Measurements from ENCODE around the gene HSF5.
"Not testable (repeated sequence)": the region's sequence is repeated elsewhere in the genome, so short reads cannot be mapped to it uniquely, and the experiment has no call there.

Gene HSF5

GRCh38 chr17:58491510-58492045, 3.4 kb upstream of the HSF5 start:
- Histone ChIP-seq H3K4me1 (ENCODE audit: control insufficient read depth in 5 of 5, insufficient read depth in 5 of 5, low read length in 5 of 5) (peaks cover 0 to 4% (median 0%) of the 10 kb centered on the region in 5 donors), H3K9me3 (ENCODE audit: control insufficient read depth in 5 of 5, low read length in 5 of 5) (no peaks in the 10 kb centered on the region), H3K9ac (ENCODE audit: low read length in 5 of 5) (no peak overlapping the region), H3K27me3 (ENCODE audit: control insufficient read depth in 5 of 5, insufficient read depth in 4 of 5, low read length in 5 of 5) (no peaks in the 10 kb centered on the region), H3K36me3 (ENCODE audit: control insufficient read depth in 5 of 5, insufficient read depth in 5 of 5, low read length in 5 of 5) (peaks cover 37 to 82% (median 72%) of the 10 kb centered on the region in 5 donors), H3K27ac (ENCODE audit: low read depth, low read length) (no peak overlapping the region), H3K4me3 (ENCODE audit: low read depth in 1 of 5, low read length in 5 of 5) (no peak overlapping the region)

DNA sequence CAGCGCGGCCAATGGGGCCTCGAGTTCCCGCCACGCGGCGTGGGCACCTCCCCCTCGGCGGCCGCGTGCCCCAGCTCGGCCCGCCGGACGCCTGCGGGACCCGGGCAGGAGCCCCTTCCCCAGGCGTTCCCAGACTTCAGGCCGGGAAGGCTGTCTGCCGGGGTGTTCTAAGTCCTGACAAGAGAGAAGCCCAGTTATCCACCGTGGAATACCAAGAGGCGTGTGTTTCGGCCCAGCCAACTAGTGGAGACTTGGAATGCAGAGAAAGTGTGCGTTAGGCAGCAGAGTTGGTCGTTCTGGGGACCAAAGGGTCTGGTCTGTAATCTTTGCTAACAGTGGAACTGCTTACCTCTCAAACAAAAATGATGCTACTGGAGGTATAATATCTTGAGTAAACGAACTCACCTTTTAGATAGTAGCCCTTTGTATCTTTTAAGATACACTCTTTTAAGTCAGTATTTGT, 251 bp upstream of the HSF5 start:
- peaks cover 0 to 3% (median 0%) of the 10 kb centered on the region in 5 donors for H3K4me1 ChIP-seq (ENCODE audit: control insufficient read depth in 5 of 5, insufficient read depth in 5 of 5, low read length in 5 of 5)
- H3K27ac ChIP-seq (ENCODE audit: low read depth, low read length) = no peak overlapping the region
- no peaks in the 10 kb centered on the region for H3K9me3 ChIP-seq (ENCODE audit: control insufficient read depth in 5 of 5, low read length in 5 of 5)
- H3K36me3 ChIP-seq (ENCODE audit: control insufficient read depth in 5 of 5, insufficient read depth in 5 of 5, low read length in 5 of 5) = peaks cover 29 to 53% (median 42%) of the 10 kb centered on the region in 5 donors
- H3K9ac ChIP-seq (ENCODE audit: low read length in 5 of 5) = no peak overlapping the region
- no peak overlapping the region for H3K4me3 ChIP-seq (ENCODE audit: low read depth in 1 of 5, low read length in 5 of 5)
- no peaks in the 10 kb centered on the region for H3K27me3 ChIP-seq (ENCODE audit: control insufficient read depth in 5 of 5, insufficient read depth in 4 of 5, low read length in 5 of 5)

DNA sequence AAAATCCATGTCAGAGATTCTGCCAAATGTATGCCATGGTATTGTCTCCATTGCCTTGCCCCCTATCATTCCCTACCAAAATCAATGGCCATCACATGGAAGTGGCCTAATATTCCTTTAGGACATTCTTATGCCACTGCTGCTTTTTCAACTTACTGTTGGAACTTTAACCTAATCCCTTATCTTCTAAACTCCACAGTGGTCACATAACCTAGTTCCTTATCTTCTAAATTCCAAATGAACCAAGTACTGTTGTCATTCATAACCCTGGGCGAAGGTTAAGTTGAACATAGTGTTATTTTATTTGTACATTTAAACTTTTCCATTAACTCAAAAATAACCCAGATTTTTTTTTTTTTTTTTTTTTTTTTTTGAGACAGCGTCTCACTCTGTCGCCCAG, 3.6 kb downstream of the HSF5 start:
- Histone ChIP-seq H3K27ac (ENCODE audit: low read depth, low read length) (no peak overlapping the region), H3K27me3 (ENCODE audit: control insufficient read depth in 5 of 5, insufficient read depth in 4 of 5, low read length in 5 of 5) (no peaks in the 10 kb centered on the region), H3K4me1 (ENCODE audit: control insufficient read depth in 5 of 5, insufficient read depth in 5 of 5, low read length in 5 of 5) (peaks cover 0 to 3% (median 0%) of the 10 kb centered on the region in 5 donors), H3K36me3 (ENCODE audit: control insufficient read depth in 5 of 5, insufficient read depth in 5 of 5, low read length in 5 of 5) (peaks cover 2 to 16% (median 6%) of the 10 kb centered on the region in 5 donors), H3K4me3 (ENCODE audit: low read depth in 1 of 5, low read length in 5 of 5) (no peak overlapping the region), H3K9ac (ENCODE audit: low read length in 5 of 5) (no peak overlapping the region), H3K9me3 (ENCODE audit: control insufficient read depth in 5 of 5, low read length in 5 of 5) (no peaks in the 10 kb centered on the region)

DNA sequence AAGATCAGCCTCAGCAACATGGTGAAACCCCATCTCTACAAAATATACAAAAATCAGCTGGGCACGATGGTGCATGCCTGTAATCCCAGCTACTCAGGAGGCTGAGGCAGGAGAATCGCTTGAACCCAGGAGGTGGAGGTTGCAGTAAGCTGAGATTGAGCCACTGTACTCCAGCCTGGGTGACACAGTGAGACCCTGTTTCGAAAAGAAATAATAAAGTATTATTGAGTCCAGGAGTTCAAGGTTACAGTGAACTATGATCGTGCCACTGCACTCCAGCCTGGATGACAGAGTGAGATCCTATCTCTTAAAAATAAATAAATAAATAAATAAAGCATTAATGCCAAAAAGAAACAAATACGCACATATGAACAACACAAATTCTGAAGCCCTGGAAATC, 6.4 kb downstream of the HSF5 start:
- not testable (repeated sequence) for H3K4me1 ChIP-seq (ENCODE audit: control insufficient read depth in 5 of 5, insufficient read depth in 5 of 5, low read length in 5 of 5); H3K9me3 ChIP-seq (ENCODE audit: control insufficient read depth in 5 of 5, low read length in 5 of 5); H3K27me3 ChIP-seq (ENCODE audit: control insufficient read depth in 5 of 5, insufficient read depth in 4 of 5, low read length in 5 of 5)

DNA sequence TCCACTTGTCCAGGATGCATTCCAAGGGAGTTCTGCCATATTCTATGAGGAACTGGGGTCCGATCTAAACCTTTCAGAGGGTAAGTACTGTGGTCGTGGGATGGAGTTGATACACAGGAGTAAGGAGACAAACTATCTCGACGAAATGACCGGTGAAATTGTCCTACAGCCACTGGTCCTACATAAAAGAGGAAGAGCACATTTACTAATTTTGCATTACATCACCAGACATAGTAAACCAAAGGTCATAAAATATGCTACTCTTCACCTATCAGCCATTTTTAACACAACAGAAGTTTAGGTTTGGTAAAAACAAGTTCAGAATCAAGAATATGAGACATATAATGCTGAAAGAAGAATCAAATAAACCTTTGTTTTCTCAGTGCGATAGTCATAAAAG, 8.1 kb downstream of the HSF5 start:
- H3K4me1 ChIP-seq (ENCODE audit: control insufficient read depth in 5 of 5, insufficient read depth in 5 of 5, low read length in 5 of 5) = no peaks in the 10 kb centered on the region
- no peaks in the 10 kb centered on the region for H3K36me3 ChIP-seq (ENCODE audit: control insufficient read depth in 5 of 5, insufficient read depth in 5 of 5, low read length in 5 of 5)
- H3K27me3 ChIP-seq (ENCODE audit: control insufficient read depth in 5 of 5, insufficient read depth in 4 of 5, low read length in 5 of 5) = no peaks in the 10 kb centered on the region
- no peak overlapping the region for H3K9ac ChIP-seq (ENCODE audit: low read length in 5 of 5)
- no peak overlapping the region for H3K4me3 ChIP-seq (ENCODE audit: low read depth in 1 of 5, low read length in 5 of 5)
- no peaks in the 10 kb centered on the region for H3K9me3 ChIP-seq (ENCODE audit: control insufficient read depth in 5 of 5, low read length in 5 of 5)
- H3K27ac ChIP-seq (ENCODE audit: low read depth, low read length) = no peak overlapping the region

More for the DNA sequence above, 6.4 kb downstream of the HSF5 start:
- H3K4me3 ChIP-seq (ENCODE audit: low read depth in 1 of 5, low read length in 5 of 5); H3K27ac ChIP-seq (ENCODE audit: low read depth, low read length); H3K36me3 ChIP-seq (ENCODE audit: control insufficient read depth in 5 of 5, insufficient read depth in 5 of 5, low read length in 5 of 5); H3K9ac ChIP-seq (ENCODE audit: low read length in 5 of 5): not testable (repeated sequence)

DNA sequence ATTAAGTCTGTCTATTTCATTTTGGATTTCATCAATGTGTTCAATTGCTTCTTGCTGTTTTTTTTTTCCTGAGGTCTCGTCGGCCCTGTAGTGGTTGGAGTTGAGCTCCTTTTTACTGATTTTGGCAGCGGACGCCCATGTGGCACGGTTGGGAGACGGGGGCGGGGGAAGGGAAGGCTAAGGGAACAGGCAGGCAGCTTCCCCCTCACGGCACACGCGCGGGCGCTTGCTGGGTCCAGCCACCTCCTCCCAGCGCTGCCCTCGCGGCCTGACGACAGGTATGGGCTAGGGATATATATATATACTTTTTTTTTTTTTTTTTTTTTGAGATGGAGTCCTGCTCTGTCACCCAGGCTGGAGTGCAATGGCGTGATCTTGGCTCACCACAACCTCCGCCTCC, 11.4 kb downstream of the HSF5 start:
- H3K36me3 ChIP-seq (ENCODE audit: control insufficient read depth in 5 of 5, insufficient read depth in 5 of 5, low read length in 5 of 5) = no peaks in the 10 kb centered on the region
- no peak overlapping the region for H3K4me3 ChIP-seq (ENCODE audit: low read depth in 1 of 5, low read length in 5 of 5)
- peak overlapping the region; percentile 16 for H3K27ac ChIP-seq (ENCODE audit: low read depth, low read length)
- H3K27me3 ChIP-seq (ENCODE audit: control insufficient read depth in 5 of 5, insufficient read depth in 4 of 5, low read length in 5 of 5) = no peaks in the 10 kb centered on the region
- H3K4me1 ChIP-seq (ENCODE audit: control insufficient read depth in 5 of 5, insufficient read depth in 5 of 5, low read length in 5 of 5) = no peaks in the 10 kb centered on the region
- H3K9ac ChIP-seq (ENCODE audit: low read length in 5 of 5) = no peak overlapping the region
- no peaks in the 10 kb centered on the region for H3K9me3 ChIP-seq (ENCODE audit: control insufficient read depth in 5 of 5, low read length in 5 of 5)

DNA sequence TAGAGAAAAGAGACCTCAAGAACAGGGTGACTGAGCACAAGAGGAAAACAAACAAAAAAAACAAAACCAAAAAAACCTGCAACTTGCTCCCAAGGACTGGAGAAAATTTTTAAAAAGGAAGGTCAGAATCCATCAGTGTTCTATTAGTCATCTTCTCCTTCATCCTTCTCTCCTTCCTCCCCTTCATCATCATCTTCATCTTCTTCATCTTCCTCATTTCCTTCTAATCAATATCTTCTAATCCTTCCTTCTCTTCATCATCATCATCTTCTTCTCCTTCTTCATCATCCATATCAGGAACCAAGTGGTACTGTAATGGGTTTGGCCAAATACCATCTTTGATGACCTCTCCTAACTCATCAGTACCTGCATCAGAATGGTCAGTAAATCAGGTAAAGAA, 12.2 kb downstream of the HSF5 start:
- Histone ChIP-seq H3K9me3 (ENCODE audit: control insufficient read depth in 5 of 5, low read length in 5 of 5) (no peaks in the 10 kb centered on the region), H3K9ac (ENCODE audit: low read length in 5 of 5) (no peak overlapping the region), H3K4me3 (ENCODE audit: low read depth in 1 of 5, low read length in 5 of 5) (no peak overlapping the region), H3K27ac (ENCODE audit: low read depth, low read length) (peak overlapping the region; percentile 16), H3K36me3 (ENCODE audit: control insufficient read depth in 5 of 5, insufficient read depth in 5 of 5, low read length in 5 of 5) (no peaks in the 10 kb centered on the region), H3K27me3 (ENCODE audit: control insufficient read depth in 5 of 5, insufficient read depth in 4 of 5, low read length in 5 of 5) (no peaks in the 10 kb centered on the region), H3K4me1 (ENCODE audit: control insufficient read depth in 5 of 5, insufficient read depth in 5 of 5, low read length in 5 of 5) (no peaks in the 10 kb centered on the region)

- Histone ChIP-seq H3K27ac (ENCODE audit: low read depth, low read length) (no peak overlapping the region), H3K9me3 (ENCODE audit: control insufficient read depth in 5 of 5, low read length in 5 of 5) (no peaks in the 10 kb centered on the region), H3K27me3 (ENCODE audit: control insufficient read depth in 5 of 5, insufficient read depth in 4 of 5, low read length in 5 of 5) (peaks cover 0 to 6% (median 2%) of the 10 kb centered on the region in 5 donors), H3K9ac (ENCODE audit: low read length in 5 of 5) (no peak overlapping the region), H3K4me3 (ENCODE audit: low read depth in 1 of 5, low read length in 5 of 5) (no peak overlapping the region), H3K4me1 (ENCODE audit: control insufficient read depth in 5 of 5, insufficient read depth in 5 of 5, low read length in 5 of 5) (no peaks in the 10 kb centered on the region), H3K36me3 (ENCODE audit: control insufficient read depth in 5 of 5, insufficient read depth in 5 of 5, low read length in 5 of 5) (no peaks in the 10 kb centered on the region)
These were observed 17.9 kb downstream of the HSF5 start for GRCh38 chr17:58470356-58470755.

GRCh38 chr17:58468944-58469343, 19.3 kb downstream of the HSF5 start:
- no peaks in the 10 kb centered on the region for H3K4me1 ChIP-seq (ENCODE audit: control insufficient read depth in 5 of 5, insufficient read depth in 5 of 5, low read length in 5 of 5)
- H3K4me3 ChIP-seq (ENCODE audit: low read depth in 1 of 5, low read length in 5 of 5) = no peak overlapping the region
- peaks cover 0 to 6% (median 2%) of the 10 kb centered on the region in 5 donors for H3K27me3 ChIP-seq (ENCODE audit: control insufficient read depth in 5 of 5, insufficient read depth in 4 of 5, low read length in 5 of 5)
- H3K9ac ChIP-seq (ENCODE audit: low read length in 5 of 5) = no peak overlapping the region
- H3K27ac ChIP-seq (ENCODE audit: low read depth, low read length) = no peak overlapping the region
- H3K9me3 ChIP-seq (ENCODE audit: control insufficient read depth in 5 of 5, low read length in 5 of 5) = no peaks in the 10 kb centered on the region
- no peaks in the 10 kb centered on the region for H3K36me3 ChIP-seq (ENCODE audit: control insufficient read depth in 5 of 5, insufficient read depth in 5 of 5, low read length in 5 of 5)

- Histone ChIP-seq H3K27me3 (ENCODE audit: control insufficient read depth in 5 of 5, insufficient read depth in 4 of 5, low read length in 5 of 5) (no peaks in the 10 kb centered on the region), H3K4me3 (ENCODE audit: low read depth in 1 of 5, low read length in 5 of 5) (no peak overlapping the region), H3K9ac (ENCODE audit: low read length in 5 of 5) (no peak overlapping the region), H3K4me1 (ENCODE audit: control insufficient read depth in 5 of 5, insufficient read depth in 5 of 5, low read length in 5 of 5) (no peaks in the 10 kb centered on the region), H3K27ac (ENCODE audit: low read depth, low read length) (no peak overlapping the region), H3K36me3 (ENCODE audit: control insufficient read depth in 5 of 5, insufficient read depth in 5 of 5, low read length in 5 of 5) (no peaks in the 10 kb centered on the region), H3K9me3 (ENCODE audit: control insufficient read depth in 5 of 5, low read length in 5 of 5) (no peaks in the 10 kb centered on the region)
These were observed 32.7 kb downstream of the HSF5 start for GRCh38 chr17:58455491-58455890.

GRCh38 chr17:58452738-58453137, 35.5 kb downstream of the HSF5 start:
- Histone ChIP-seq H3K4me1 (ENCODE audit: control insufficient read depth in 5 of 5, insufficient read depth in 5 of 5, low read length in 5 of 5) (no peaks in the 10 kb centered on the region), H3K4me3 (ENCODE audit: low read depth in 1 of 5, low read length in 5 of 5) (no peak overlapping the region), H3K36me3 (ENCODE audit: control insufficient read depth in 5 of 5, insufficient read depth in 5 of 5, low read length in 5 of 5) (no peaks in the 10 kb centered on the region)

More at GRCh38 chr17:58452738-58453137, 35.5 kb downstream of the HSF5 start:
- H3K27me3 ChIP-seq (ENCODE audit: control insufficient read depth in 5 of 5, insufficient read depth in 4 of 5, low read length in 5 of 5) = no peaks in the 10 kb centered on the region
- no peaks in the 10 kb centered on the region for H3K9me3 ChIP-seq (ENCODE audit: control insufficient read depth in 5 of 5, low read length in 5 of 5)
- no peak overlapping the region for H3K27ac ChIP-seq (ENCODE audit: low read depth, low read length)
- no peak overlapping the region for H3K9ac ChIP-seq (ENCODE audit: low read length in 5 of 5)
